ENCODE results near the gene MACF1. TPM values are rescaled to one million over a fixed set of nuclear protein-coding genes. Genes with fewer than 3 reads are reported as not detected.

The MACF1 gene
- total and polyA plus RNA-seq, 4 donors = 69.1 to 966 (median 233) TPM

DNA sequence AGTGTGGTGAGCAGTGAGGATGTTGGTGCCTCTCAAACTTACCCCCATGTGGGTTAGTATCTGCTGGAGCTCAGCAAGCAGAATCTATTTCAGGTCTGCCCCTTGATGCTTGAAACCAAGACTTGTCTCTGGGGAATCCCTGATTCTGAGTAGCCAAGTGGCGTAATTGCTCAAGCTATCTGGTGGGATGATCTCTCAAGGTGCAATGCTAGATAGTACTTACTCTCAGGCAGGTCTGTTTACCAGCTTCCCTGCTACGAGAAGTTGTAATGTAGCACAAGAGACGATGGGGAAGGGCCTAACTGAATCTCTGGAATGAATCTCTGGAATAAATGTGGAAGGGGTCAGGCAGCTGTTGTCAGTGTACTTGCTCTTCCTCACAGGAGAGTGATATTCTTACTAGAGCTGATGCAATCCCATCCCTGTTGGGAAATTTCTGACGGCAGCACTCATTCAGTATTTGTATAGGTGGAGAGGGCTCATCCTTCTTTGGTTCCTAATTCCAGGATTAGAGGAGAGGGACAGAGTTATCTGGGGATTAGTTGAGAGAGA is 65.4 kb downstream of the MACF1 start:
- Histone ChIP-seq H3K36me3 (ENCODE audit: control insufficient read depth in 4 of 4, insufficient read depth in 4 of 4, low read length in 4 of 4) (peaks cover 0 to 10% (median 8%) of the 10 kb centered on the region in 4 donors), H3K9ac (ENCODE audit: insufficient read depth in 1 of 2, low read length in 2 of 2) (peak overlapping the region in 1 of 2 donors; percentile 16), H3K9me3 (ENCODE audit: control insufficient read depth in 4 of 4, insufficient read depth in 3 of 4, low read length in 3 of 4) (no peaks in the 10 kb centered on the region), H3K27me3 (ENCODE audit: control insufficient read depth in 3 of 3, insufficient read depth in 3 of 3, low read length in 2 of 3) (no peaks in the 10 kb centered on the region), H3K4me3 (no peak overlapping the region), H3K4me1 (ENCODE audit: control insufficient read depth in 5 of 5, insufficient read depth in 5 of 5, low read length in 5 of 5) (peaks cover 10 to 73% (median 46%) of the 10 kb centered on the region in 5 donors), H3K27ac (ENCODE audit: low read depth in 1 of 2, low read length in 1 of 2) (peak overlapping the region in 1 of 2 donors; percentile 40)
- TF ChIP-seq, protein P1, sequence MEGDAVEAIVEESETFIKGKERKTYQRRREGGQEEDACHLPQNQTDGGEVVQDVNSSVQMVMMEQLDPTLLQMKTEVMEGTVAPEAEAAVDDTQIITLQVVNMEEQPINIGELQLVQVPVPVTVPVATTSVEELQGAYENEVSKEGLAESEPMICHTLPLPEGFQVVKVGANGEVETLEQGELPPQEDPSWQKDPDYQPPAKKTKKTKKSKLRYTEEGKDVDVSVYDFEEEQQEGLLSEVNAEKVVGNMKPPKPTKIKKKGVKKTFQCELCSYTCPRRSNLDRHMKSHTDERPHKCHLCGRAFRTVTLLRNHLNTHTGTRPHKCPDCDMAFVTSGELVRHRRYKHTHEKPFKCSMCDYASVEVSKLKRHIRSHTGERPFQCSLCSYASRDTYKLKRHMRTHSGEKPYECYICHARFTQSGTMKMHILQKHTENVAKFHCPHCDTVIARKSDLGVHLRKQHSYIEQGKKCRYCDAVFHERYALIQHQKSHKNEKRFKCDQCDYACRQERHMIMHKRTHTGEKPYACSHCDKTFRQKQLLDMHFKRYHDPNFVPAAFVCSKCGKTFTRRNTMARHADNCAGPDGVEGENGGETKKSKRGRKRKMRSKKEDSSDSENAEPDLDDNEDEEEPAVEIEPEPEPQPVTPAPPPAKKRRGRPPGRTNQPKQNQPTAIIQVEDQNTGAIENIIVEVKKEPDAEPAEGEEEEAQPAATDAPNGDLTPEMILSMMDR (IDR thresholded peaks at IDR 0.05; ENCODE audit: control extremely low read depth, extremely low read depth) = no peak
- 58 to 63% methylated on average over 4 of the region's 4 CpGs for WGBS, 2 donors
- ATAC-seq (ENCODE audit: insufficient read depth, low FRiP score) (no peak), DNase-seq (peak in 1 of 3 donors; percentile 15)

DNA sequence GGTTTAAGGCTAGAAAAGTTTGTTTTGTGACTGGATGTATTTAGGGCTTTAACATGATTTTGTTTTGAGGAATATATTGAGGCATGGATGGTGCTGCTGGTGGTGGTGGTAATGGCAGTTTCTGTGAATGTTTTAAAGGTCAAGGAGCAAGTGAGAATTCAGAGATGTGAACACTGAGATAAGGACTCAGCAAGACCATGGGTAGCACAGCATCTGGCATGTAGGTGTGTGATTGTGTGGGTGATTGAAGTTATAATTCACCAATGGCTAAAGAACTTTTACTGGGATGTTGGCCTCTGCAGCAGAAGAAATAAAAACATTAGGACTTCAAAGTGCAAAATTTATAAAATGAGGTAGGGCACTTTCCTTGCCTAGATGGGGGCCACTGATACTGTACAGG is 65.9 kb downstream of the MACF1 start:
- Histone ChIP-seq H3K4me3 (no peak overlapping the region), H3K9ac (ENCODE audit: insufficient read depth in 1 of 2, low read length in 2 of 2) (no peak overlapping the region), H3K36me3 (ENCODE audit: control insufficient read depth in 4 of 4, insufficient read depth in 4 of 4, low read length in 4 of 4) (peaks cover 0 to 10% (median 8%) of the 10 kb centered on the region in 4 donors), H3K27me3 (ENCODE audit: control insufficient read depth in 3 of 3, insufficient read depth in 3 of 3, low read length in 2 of 3) (no peaks in the 10 kb centered on the region), H3K27ac (ENCODE audit: low read depth in 1 of 2, low read length in 1 of 2) (no peak overlapping the region), H3K9me3 (ENCODE audit: control insufficient read depth in 4 of 4, insufficient read depth in 3 of 4, low read length in 3 of 4) (no peaks in the 10 kb centered on the region), H3K4me1 (ENCODE audit: control insufficient read depth in 5 of 5, insufficient read depth in 5 of 5, low read length in 5 of 5) (peaks cover 11 to 69% (median 44%) of the 10 kb centered on the region in 5 donors)
- TF ChIP-seq, protein P1 (IDR thresholded peaks at IDR 0.05; ENCODE audit: control extremely low read depth, extremely low read depth) = no peak
- DNase-seq (no peak), ATAC-seq (ENCODE audit: insufficient read depth, low FRiP score) (no peak)

DNA sequence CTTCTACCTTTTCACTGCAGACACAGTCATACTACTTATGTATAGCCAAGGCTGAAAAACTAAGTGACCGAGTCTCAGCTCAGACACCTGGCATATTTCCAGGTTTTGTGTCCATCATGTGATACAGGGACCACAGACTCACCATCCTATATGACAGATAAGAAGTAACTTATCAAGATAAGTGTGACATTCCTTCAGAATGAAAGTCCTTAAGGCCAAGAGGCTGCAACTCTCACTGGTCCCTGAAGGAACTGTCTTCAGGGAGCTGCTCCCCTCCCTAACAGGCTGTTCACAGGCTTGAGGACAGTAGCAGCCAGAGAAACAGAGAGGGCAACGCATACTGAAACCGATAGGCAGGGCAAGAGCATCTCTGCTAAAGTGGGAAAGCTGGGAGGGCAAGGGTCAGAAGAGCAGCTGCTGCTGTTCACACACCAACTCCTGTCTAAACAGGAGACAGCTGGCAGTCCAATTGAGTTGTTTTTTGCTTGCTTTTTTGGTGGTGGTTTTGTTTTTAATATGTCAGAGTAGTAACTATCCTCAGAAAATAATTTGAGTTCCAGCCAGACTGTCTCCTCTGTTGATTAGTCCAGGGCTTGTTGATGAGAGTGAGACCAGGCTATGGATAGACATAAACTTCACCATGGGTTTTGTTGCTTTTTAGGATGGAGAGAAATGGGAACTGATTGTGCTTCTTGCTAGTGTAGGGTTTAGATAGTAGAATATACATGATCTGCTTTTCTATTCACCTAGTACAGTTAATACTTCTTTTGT is 67.7 kb downstream of the MACF1 start:
- ATAC-seq (ENCODE audit: insufficient read depth, low FRiP score) (no peak), DNase-seq (peak; percentile 84 to 93 (median 92))
- Histone ChIP-seq H3K4me3 (no peak overlapping the region), H3K36me3 (ENCODE audit: control insufficient read depth in 4 of 4, insufficient read depth in 4 of 4, low read length in 4 of 4) (peaks cover 0 to 10% (median 9%) of the 10 kb centered on the region in 4 donors), H3K27me3 (ENCODE audit: control insufficient read depth in 3 of 3, insufficient read depth in 3 of 3, low read length in 2 of 3) (no peaks in the 10 kb centered on the region), H3K4me1 (ENCODE audit: control insufficient read depth in 5 of 5, insufficient read depth in 5 of 5, low read length in 5 of 5) (peaks cover 10 to 62% (median 35%) of the 10 kb centered on the region in 5 donors), H3K9me3 (ENCODE audit: control insufficient read depth in 4 of 4, insufficient read depth in 3 of 4, low read length in 3 of 4) (no peaks in the 10 kb centered on the region), H3K27ac (ENCODE audit: low read depth in 1 of 2, low read length in 1 of 2) (peak overlapping the region; percentile 40 to 42), H3K9ac (ENCODE audit: insufficient read depth in 1 of 2, low read length in 2 of 2) (no peak overlapping the region)
- 40 to 62% methylated on average over 3 of the region's 3 CpGs for WGBS, 2 donors
- TF ChIP-seq, protein P1 (IDR thresholded peaks at IDR 0.05; ENCODE audit: control extremely low read depth, extremely low read depth) = no peak
